NCI-H1105 (cell line): ENCODE data around the gene GNPNAT1.
"Not testable (repeated sequence)": the region's sequence is repeated elsewhere in the genome, so short reads cannot be mapped to it uniquely, and the experiment has no call there.

ENCODE experiments used
- DNase-seq: peaks from one replicate; lab custom pipeline; 2025; lab: John Stamatoyannopoulos, UW

The GNPNAT1 gene

DNA sequence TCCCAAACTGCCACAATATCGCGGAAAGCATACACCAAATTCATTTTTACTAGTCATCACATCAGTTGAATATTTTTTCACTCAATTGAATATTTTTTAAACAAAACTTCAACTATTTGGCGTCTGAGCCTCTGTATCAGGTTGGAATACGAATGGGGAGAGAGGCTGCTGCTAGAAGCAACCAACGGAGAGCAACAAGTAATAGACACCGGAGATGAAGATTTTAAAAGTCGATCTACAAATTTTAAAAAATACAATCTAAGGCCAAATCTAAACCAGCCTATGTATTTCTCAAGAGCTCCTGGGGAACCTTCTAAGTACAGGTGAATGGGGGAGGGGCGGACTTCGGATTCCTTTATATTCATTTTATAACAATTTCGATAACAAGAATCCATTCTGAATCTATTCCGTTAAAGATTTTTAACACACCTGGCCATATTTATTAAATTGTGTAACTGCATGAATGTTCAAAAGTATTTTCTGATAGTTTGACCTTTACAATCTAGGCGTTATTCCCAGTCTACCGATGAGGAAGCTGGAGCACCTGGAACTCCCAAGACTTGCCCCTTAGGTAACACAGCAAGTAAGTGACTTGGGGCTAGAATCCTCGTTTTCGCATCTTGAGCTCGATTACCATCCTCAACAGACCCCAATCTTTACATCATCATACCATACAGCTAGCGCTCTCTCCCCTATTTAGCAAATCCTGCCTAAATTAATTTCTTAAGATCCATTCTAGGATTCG is 1.2 kb downstream of the GNPNAT1 start:
- DNase-seq: no peak

DNA sequence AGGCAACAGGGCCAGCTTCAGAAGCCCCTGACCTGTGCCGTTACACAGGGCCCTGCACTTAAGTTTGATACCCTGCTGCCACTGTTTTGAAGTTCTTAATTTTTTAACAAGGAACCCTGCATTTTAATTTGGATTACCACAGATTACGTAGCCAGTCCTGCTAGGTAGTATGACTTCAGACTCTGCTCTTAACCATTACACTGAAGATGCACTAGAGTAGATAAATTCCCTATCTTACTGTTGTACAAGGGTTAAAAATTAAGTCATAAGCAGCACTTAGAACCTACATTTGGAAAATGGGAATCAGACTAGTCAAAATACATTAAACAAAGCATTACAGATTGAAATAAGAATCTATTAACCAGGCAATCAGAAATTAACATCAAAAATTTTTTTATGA is 2.3 kb downstream of the GNPNAT1 start:
- no peak for DNase-seq

DNA sequence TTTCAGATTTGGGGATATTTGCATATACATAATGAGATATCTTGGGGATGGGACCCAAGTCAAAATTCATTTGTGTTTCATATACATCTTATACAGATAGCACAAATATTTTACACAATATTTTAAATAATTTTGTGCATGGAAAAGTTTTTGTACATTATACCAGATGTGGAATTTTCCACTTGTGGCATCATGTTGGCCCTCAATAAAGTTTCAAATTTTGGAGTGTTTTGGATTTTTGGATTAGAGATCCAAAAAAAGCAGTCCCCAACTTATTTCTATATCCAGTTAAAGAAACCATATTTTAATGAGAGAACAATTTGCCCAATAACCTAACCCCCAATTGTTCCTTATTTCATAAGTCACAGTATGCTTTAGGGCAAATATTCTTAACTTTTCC is 4.5 kb downstream of the GNPNAT1 start:
- no peak for DNase-seq

DNA sequence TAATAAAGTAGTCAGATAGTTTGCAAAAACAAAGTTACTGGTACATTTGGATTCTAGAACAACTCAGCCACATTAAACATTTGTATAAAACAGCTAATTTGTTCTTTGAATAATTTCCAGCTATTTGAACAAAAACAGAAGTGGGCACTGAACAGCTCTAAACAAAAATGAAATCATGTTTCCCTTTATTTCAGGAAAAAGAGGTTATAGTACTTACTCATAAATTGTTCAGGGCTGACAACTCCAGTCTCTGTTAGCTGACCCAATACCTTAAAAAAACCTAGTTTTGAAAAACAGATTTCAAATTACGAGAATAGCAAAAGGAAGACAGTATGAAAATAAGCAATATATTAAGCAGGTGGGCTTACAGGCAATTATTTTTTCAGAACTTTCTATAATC is 8.2 kb downstream of the GNPNAT1 start:
- DNase-seq: no peak

DNA sequence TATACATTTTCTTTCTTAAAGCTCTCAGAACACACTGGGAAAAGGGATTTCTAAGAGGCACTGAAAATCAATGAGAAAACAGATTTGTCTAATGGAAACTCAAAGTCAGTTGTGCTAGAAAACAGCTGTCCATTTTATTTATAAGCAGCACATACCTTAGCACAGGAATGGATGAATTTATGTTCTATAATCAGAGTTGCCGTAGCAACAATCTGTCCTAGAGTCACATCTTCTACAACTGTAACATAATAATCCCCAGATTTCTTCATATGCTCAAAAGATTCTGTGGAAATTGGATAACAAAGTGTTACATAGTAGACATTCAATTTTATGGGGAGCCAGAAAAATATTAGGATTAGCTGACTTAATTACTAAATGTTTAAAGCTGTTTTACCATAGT is 9.8 kb downstream of the GNPNAT1 start:
- no peak for DNase-seq

DNA sequence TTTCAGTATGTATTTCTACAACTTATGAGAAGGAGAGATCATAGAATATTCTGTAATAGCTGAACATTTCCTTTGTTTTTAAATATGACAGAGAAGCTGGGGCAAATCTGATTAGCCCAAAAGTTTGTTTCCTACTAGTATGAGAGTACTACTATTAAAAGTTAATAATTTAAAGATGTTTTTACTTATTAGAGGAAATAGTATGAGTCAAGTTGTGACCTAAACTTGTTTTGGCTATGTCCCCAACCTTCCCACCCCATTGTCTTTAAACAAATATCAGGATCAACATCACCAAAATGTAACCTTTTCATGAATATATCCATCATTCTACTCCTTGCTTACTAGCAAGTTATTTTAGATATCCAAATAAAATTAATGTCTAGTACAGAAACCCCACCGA is 10.5 kb downstream of the GNPNAT1 start:
- no peak for DNase-seq

DNA sequence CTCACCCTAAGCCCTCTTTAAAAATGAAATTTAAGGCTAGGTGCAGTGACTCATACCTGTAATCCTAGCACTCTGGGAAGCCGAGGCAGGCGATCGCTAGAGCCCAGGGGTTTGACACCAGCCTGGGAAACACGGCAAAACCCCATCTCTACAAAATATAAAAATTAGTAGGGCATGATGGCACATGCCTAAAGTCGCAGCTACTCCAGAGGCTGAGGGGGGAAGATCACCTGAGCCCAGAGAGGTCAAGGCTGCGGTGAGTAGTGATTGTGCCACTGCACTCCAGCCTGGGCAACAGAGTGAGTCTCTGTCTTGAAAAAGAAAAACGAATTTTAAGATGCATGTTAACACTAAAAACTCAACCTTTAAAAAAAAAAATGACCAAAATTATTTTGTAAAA is 12.7 kb downstream of the GNPNAT1 start:
- no peak for DNase-seq

DNA sequence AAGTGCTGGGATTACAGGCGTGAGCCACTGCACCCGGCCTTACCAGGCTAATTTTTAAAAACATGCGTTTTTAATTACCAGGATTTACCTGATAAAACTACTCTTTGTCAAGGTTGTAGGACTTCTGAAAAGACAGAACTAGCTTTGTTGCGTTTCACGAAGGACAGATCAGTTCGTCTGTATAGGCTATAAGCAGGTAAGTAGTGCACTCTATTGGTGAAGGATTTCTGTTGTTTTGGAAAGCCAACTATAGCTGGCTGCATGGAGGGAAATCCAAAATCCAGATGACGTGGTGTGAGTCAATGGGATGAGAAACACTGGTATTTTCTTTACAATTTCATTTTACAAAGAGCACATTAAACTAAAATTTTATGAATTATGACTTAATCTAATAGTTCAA is 14.6 kb downstream of the GNPNAT1 start:
- no peak for DNase-seq

DNA sequence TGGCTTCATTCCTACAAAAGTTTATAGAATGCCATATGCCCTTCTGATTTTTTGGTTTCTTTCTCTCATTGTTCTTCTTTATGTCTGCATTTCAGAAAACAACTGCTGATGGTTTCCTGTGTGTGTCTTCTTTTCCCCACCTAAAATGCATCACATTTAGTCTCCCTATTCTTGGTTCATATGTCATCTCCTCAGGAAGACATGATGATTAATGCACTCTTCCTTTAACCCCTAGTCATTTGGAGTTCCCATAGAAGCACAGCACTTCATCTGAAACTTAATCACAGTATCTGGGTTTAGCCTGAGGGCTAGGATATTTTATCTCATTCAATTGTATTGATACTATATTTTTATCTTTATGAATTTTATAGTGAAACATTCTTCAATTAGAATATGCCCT is 21.5 kb downstream of the GNPNAT1 start:
- no peak for DNase-seq

DNA sequence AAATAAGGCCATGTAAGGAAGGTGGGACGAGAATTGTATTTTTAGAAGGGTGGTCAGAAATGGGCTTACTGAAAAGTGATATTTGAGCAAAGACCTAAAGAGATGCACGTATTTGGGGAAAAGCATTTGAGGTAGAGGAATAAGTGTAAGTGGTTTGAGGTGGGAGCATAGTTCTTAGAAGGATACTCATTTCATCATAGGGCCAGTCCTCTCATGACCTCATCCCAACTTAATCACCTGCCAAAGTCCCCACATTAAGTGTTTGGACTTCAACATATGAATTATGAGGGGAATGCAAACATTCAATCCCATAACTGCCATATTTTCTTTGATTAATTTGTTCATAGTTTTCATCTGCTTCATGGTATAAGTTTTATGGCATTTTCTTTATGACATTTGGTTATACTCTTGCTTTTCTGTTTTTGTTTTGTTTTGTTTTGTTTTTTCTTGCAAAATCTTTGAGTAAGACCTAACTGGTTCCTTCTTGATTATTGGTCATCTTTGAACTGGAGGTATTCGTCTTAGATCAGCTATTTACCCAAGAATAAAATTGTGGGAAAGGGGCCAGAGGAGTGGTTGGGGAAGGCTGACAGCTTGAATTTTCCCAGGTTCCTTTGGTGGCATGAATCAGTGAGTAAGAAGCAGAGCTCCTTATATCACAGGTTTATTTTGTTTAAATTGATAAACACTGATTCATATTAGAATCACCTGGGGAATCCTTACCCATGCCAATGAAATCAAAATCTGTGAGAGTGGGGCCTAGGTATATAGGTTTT is 24.2 kb downstream of the GNPNAT1 start:
- DNase-seq: no peak

DNA sequence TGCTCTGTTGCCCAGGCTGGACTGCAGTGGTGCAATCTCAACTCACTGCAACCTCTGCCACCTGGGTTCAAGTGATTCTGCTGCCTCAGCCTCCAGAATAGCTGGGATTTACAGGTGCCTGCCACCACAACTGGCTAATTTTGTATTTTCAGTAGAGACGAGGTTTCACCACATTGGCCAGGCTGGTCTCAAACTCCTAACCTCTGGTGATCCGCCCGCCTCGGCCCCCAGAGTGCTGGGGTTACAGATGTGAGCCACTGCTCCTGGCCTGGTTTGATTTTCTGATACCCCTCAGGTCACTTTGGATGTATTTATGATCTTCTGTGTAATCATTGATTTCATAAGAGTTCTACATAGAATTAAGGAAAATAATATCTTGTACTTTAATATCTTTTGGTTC is 28.5 kb downstream of the GNPNAT1 start:
- DNase-seq: not testable (repeated sequence)

DNA sequence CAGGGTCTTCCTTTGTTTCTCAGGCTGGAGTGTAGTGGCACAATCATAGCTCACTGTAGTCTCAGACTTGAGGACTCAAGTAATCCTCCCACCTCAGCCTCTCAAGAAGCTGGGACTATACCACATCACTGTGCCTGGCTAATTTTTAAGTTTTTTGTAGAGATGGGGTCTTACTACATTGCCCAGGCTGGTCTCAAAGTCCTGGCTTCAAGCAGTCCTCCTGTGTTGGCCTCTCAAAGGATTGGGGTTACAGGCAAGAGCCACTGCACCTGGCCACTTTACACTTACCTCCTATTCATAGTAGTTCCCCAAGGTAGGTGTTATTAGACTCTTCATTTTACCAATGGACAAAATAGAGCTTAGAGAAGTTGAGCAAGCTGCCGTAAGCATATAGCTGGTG is 32.3 kb downstream of the GNPNAT1 start:
- no peak for DNase-seq

DNA sequence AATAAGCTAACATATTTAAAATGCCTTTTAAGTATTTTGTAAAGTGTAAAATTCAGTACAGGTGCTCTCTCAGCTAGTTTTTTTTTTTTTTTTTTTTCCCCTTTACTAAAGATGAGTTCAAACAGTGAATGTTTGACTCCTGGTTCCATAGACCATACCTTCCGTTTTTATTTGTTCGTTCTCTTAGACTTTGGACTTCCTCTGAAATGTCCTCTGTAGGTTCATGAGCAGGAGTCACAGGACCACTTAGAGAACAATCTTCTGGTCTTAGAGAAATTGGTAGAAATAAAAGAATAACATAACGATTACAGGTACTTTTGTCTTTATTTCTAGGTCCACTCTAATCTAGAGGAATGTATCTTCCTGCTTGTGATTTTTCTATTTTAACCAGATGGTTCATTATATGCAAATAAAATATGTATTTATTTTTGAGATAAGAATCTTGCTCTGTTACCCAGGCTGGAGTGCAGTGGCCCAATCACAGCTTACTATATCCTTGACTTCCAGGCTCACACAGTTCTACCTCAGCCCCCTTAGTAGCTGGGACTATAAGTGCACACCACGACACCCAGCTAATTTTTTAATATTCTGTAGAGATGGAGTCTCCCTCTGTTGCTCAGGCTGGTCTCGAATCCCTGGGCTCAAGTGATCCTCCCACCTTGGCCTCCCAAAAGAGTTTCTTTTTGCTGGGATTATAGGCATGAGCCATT is 35.6 kb downstream of the GNPNAT1 start:
- DNase-seq: no peak

DNA sequence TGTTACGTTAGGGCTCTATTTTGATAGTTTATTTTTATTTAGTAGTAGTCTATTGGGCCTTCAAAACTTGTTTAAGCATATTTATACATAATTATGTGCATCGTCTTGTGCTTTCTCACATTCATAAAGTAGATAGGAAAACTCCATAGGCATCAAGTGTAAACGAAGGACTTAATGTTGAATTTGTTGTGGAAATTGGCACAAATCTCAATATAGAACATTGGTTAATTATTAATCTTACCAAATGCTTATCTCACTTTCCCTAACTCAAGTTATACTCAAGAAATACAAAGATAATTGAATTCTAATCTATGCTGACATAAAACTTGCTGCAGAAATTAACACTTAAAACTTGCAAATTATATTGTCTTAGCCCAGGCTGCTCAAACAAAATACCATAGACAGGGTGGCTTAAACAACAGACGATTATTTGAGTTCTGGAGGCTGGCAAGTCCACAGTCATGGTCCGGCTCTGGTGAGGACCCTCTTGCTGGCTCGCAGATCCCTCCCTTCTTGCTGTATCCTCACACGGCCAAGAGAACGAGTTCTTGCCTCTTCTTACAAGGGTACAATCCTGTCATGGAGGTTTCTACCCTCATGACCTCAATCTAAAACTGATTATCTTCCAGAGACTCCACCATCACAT is 42.6 kb downstream of the GNPNAT1 start:
- no peak for DNase-seq

DNA sequence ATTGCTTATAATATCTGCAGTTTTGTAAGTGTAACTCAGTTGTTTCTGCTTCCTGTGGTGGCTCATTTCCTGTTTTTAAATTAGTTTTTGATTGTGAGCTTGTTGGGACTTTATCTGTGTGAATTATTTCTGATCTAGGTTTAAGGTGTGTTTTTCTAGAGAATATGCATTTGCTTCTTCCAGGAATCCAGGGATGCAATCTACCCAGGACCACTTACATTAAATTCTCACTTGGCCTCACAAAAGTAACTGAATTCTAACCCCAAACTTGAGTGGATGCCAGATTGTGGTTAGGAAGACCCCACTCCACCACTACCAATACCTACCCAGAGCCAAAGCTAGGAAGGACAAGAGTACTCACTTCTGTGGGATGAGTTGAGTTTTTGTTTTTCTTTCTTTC is 49.5 kb downstream of the GNPNAT1 start:
- no peak for DNase-seq

DNA sequence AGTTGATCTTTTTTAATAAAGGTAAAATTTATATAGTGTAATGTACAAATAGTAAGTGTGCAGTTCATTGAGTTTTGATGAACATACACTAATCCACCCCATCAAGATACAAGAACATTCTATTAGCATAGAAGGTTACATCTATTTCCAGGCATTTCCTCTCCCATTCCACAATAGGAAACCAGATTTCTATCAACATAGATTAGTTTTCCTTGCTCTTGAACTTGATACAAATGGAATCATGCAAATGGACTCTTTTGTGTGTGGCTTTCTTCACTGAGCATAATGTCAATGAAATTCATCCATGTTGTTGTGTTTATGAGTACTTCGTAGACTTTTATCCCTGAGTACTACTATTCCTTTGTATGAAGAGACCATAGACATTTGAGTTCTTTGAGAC is 50.7 kb downstream of the GNPNAT1 start:
- DNase-seq: no peak

DNA sequence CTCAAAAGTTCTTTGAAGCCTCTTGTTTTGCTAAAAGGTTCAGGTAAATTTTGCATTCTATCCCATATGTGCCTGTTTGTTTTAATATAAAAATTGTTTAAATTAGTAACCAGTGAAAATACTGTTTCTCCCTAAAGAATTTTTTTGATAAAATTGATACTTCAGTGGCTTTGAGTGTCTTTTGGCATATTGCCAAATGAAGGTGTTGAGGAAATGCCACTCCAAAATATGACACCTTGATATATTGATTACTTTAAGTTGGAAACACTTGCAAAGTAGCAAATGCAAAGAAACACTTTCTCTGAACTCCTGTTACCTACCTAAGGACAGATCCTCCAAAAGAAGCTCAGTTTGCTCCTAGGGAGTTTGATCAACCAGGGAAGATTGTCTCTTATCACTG is 53.0 kb downstream of the GNPNAT1 start:
- no peak for DNase-seq

DNA sequence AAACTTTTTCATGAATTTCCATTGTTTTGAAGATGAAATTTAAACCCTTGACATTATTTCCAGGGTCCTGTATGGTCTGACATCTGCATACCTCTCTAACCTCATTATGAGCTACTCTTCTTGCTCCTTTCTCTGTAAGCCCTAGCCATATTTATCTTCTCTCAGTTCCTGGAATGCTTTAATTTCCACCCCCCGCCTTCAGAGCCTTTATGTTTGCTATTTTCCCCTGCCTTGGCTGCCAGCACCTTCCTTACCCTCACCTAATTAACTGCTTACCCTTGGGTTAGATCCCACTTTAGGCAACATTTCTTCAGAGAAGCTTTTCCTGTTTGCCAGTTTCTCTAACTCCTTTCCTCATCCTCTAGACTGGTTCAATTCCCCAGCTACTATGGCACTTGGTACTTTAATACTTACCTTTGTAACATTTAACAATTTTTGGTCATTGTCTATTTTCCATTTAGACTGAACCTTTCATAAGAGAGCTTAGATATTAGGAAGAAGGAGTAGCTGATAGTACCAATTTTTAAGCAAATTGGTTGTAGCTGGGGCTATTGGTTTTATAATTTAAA is 55.4 kb downstream of the GNPNAT1 start:
- no peak for DNase-seq

DNA sequence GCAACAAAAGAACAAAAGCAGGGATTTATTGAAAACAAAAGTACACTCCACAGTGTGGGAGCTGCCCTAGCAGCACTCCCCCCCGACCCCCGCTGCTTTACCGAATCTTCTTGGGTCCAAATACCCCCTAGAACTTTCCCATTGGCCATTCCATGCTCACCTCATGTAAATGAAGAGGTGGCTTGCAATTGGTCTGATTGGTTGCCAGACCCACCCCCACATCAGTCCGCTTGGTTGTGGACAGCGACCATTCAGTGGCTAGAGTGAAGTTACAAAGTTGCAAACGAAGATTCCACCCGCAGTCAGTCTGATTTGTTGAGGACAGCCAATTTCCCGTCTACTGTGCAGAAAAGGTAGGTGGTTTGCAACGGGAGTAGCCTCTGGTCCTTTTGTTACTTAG is 57.6 kb downstream of the GNPNAT1 start:
- DNase-seq: no peak

DNA sequence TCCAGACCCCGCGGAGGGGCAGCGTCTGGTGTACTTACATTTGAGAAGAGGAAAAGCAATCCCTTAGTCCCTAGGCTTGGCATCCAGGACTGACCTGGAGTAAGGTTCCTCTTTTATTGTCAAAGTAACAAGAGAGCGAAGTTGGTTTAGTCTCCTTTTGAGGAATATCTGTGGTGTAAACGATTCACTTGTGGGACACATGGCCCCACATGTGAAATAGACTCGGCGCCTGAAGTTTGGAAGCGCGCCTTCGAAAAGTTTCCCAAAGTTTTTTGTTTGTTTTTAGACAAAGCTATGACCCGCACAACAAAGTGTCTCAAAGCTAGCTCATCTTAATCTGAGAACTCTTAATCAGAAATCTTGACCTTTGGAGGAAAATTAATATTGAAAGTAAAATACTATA is 60.7 kb downstream of the GNPNAT1 start:
- DNase-seq: no peak

DNA sequence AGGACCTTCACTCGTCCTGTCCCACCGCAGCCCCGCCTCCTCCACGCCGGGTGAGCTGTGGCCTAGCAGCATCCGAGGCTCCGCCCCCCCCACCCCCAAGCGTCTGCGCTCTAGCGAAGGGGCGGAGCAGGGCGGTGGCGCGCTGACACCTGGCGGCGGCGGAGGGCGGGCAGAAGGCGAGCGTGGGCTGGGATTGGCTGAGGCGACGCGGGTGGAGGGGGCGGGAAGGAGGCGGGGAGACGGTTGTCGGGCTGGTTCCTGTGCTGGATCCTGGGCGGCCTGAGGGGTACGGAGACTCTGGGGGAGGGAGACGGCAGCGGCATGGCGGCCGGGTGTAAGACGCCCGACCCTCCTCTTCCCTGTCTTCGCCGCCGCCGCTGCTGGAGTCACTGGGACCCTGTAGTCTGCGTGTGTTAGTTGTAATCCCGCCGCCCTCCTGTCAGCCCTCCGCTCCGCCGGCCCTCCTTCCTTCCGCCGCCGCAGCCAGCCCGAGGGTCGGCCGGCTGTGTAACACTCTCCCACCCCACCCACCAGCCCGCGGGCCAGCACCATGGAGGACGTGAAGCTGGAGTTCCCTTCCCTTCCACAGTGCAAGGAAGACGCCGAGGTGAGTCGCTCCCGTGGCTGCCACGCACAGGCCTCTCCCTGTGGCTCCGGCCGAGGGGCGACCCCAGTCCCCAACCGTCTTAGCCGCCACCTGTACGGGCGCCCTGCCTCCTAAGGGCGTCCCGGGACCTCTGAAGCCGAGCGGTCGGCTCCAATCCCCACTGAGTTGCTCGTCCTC is 61.3 kb downstream of the GNPNAT1 start, which contains the start of gene STYX:
TSS of gene STYX (plus strand) at position 242 of the 784 bp plus-strand sequence. CDS start at position 551, 309 bp downstream.
- DNase-seq: peak; percentile 99
